ENCODE results near the gene OR5K2.

OR5K2 gene

GRCh38 chr3:98497381-98497780, at the start of gene OR5K2:
Gene OR5K2 (plus strand): TSS chr3:98497681. CDS start chr3:98497681, 0 bp downstream.
- no peak for DNase-seq

DNA sequence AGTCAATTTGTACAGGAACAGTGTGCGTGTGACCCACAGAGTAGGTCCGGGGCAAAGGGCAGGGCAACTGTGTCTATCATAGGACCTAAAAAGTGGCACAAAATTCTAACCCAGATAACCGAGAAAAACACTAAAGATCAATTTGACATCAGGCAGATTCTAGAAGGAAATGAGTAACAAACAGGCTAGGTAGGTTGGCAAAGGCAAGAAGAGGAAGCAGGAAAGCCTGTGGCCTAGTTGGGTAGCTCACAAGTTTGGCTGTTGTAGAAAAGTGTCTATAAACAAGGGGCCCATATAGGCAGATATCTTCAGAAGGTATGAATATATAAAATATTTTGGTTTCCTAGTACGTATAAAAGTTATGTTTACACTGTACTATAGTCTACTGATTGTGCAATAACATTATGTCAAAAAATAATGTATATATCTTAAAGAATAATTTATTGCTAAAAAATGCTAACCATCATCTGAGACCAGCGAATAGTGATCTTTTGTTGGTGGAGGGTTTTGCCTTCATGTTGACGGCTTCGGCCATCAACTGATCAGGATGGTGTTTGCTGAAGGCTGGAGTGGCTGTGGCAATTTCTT, 47.8 kb upstream of the OR5K2 start:
- DNase-seq, result no peak

DNA sequence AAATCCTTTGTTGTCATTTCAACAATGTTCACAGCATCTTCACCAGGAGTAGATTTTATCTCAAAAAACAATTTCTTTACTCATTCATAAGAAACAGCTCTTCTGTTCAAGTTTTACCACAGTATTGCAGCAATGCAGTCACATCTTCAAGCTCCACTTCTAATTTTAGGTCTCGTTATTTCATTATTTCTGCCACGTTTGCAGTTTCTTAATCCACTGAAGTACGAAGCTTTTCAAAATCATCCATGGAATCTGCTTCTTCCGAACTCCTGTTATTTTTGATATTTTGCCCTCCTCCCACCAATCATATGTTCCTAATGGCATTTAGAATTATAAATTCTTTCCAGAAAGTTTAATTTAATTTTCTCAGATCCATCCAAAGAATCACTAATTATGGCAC, 47.1 kb upstream of the OR5K2 start:
- DNase-seq, result no peak

- no peak for DNase-seq
Measured at GRCh38 chr3:98453827-98454226, 43.7 kb upstream of the OR5K2 start.

GRCh38 chr3:98454929-98455328, 42.6 kb upstream of the OR5K2 start:
- DNase-seq, result no peak

GRCh38 chr3:98457543-98457942, 39.9 kb upstream of the OR5K2 start:
- DNase-seq, result no peak

DNA sequence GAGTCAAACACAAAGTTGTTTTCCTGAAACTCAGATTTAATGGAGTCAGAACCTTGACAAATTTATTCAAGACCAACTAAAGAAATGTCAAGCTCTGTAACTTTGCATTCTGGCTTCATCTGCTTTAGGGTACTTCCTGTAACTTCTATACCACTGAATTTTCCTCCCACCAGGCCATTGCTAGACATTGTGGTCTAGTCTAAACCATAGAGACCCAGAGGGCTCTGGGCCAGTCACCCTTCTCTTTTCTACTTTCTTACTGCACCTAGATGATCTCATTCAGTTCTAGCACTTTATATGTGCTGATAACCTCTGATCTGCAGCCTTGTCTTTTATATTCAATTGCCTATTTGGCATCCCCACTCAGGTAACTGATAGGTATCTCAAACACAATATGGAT, 37.3 kb upstream of the OR5K2 start:
- no peak for DNase-seq

GRCh38 chr3:98462901-98463300, 34.6 kb upstream of the OR5K2 start, which contains the start of gene OR5K1:
Gene OR5K1 (plus strand): TSS chr3:98463201. CDS start chr3:98469577, 6,376 bp downstream.
- DNase-seq, result no peak

DNA sequence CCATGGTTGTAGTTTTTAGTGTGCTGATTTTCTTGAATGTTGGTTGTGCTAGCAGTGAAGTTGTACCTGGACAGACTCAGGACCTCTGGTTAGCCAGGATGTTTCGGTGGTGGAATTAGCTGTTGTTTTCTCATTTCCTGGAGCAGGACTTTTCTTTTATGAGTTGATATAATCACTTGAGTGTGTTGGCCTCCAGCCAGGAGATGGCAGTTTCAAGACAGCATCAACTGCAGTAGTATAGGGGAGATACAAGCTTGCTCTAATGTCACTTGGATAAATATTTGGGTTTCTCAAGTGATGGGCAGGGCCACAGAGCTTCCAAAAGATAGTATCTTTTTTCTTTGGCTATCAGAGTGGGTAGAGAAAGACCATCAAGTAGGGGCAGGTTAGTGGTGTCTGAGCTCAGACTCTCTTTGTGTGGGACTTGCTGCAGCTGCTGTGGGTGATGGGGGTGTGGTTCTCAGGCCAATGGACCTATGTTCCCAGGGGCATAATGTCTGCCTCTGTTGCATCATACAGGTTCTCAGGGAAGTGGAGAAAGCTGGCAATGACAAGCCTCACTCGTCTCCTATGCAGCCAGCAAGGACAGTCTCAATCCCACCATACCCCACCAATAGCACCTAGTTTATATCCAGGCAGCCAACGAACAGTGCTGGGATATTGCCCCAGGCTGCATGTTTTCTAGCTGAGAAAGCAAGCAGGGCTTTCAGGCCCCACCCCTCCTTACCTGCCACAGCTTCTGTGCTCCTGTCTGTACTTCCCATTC, 14.6 kb upstream of the OR5K2 start:
- no peak for DNase-seq

GRCh38 chr3:98483626-98484025, 13.9 kb upstream of the OR5K2 start:
- DNase-seq, result no peak

- no peak for DNase-seq
Measured at GRCh38 chr3:98500019-98500418, 2.5 kb downstream of the OR5K2 start.

DNA sequence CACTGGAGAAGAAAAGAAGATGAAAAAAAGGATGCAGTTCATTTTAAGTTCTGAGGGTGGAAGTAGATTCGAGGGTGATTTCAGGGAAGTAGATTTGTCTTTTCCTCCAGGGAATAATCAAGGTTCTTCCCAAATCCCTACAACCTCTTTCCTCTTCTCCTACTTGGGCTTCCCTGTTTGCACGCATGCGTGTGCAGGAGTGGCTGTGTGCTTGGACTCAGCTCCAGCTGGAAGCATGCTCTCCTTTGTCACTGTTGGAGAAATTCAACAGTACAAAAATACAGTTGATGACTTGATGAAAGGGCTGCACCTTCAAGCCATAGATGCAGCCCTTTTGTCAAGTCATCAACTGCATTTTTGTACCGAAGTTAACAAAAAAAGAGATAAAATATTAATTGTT, 3.8 kb downstream of the OR5K2 start:
- DNase-seq, result no peak

GRCh38 chr3:98501863-98502576, 4.5 kb downstream of the OR5K2 start:
- no peak for DNase-seq

GRCh38 chr3:98504539-98504938, 7.1 kb downstream of the OR5K2 start:
- DNase-seq, result no peak

DNA sequence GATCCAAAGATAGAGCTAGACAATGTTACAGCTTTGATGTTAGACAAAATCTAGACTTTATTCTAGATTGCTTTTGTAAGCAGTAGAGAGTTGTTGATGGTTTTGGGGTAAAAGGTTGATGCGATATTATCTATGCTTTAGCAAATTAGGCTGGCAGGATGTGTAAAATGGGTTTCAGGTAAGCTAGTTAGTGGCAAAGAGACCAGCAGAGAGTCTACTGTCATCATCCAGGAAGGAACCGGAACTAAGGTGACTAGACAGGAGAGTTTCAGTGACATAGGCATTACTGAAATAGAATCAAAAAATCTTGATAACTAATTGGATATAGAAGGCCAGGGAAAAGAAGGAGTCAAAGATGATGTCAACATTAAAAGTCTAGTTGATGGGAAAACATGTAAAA, 11.1 kb downstream of the OR5K2 start:
- DNase-seq, result peak in 1 of 2 donors; percentile 25

DNA sequence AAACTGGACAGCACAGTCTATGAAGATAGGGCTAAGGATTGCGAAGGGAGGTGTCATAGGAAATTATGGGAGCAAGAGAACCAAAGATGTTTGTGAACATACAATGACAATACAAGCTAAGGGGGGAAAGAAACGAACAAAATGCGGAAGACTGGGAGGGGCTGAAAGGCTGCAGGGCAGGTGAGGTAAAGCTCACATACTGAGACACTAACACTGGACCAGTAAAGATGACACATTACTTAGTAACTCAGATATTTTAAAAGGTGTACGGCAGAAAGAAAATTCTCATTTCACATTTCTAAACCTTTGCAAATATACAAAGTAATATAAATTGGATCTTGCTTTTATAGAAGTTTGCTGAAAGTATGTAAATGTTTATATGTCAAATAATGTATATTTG, 15.1 kb downstream of the OR5K2 start:
- no peak for DNase-seq

DNA sequence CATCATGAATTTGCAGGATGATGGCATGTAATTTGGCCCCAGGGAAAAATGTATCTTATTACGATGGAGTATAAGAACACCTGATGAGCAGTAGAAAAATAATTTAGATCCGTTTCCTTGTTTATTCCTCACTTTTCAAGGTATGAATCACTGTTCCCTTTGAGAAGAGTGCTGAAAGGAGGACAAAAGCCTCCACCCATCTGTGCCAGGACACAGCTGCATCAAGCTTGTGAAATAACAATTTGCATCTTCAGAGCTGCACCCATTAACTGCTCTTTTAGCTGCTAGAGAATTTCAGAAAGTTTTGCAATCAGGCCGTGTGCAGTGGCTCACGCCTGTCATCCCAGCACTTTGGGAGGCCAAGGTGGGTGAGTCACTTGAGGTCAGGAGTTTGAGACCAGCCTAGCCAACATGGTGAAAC, 15.6 kb downstream of the OR5K2 start:
- no peak for DNase-seq

GRCh38 chr3:98513736-98514135, 16.3 kb downstream of the OR5K2 start:
- DNase-seq, result no peak

GRCh38 chr3:98514948-98515347, 17.5 kb downstream of the OR5K2 start:
- no peak for DNase-seq

DNA sequence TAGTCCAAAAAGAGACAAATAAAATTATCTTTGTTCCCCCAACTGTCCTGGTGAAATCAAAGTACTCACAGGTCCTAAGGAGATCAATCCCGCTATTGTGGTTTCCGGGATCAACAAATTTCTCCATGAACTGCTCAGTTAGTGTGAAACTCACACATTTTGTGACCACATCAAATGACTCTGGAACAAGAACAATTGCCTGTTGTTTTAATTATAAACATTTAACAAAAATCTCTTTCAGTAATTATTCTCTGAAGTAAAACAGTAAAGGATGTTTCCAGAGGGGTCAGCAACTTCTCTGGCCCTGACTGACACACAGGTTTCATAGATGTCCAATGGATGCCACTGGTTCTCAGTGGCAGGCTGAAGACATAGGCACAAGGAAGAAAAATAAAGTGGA, 21.3 kb downstream of the OR5K2 start:
- no peak for DNase-seq

DNA sequence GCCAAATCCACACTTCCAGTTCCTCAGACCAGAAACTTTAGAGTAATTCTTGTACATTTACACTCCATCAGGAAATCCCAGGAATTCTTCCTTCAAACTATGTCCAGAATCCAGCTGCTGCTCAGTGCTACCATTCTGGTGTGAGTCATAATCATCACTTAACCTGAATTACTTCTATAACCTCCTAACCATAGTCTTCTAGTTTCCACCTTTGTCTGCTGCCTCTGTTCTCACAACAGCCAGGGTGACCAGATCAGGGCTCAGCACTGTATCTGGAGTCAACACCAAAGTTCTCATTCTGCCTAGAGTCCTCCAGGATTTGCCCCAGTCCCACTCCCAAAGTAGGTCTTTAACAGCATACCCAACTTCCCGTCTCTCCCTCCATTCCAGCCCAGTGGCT, 21.9 kb downstream of the OR5K2 start:
- DNase-seq, result no peak

DNA sequence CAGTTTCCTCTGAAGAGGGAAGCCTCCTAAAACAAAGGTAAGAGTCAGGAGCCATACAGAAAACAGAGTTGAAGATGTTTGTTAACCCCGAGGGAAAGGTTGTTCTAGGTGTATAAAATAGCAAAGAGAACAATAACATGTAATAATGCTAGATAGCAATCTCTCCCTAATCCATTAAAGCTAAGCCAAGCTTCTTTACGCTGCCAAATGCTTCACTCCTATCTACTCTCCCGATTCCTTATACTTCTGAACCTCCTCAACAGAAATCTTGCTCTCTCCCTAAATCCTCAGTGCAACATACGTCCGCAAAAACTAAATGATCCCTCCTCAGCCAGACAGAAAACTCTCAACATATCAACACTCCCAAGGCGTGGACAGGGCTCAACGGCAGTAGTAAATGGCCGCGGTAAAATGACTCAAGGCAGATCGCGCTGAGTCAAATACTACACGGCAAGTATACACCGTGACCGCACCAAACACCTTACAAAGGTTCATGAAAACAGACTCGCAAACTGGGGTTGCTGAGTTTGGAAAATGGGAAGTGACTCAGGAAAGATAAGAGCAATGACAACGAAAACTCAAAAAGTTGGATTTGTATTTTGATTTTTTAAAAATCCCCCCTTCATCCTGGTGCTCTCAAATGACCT, 24.5 kb downstream of the OR5K2 start:
- DNase-seq, result peak; percentile 21 to 56

DNA sequence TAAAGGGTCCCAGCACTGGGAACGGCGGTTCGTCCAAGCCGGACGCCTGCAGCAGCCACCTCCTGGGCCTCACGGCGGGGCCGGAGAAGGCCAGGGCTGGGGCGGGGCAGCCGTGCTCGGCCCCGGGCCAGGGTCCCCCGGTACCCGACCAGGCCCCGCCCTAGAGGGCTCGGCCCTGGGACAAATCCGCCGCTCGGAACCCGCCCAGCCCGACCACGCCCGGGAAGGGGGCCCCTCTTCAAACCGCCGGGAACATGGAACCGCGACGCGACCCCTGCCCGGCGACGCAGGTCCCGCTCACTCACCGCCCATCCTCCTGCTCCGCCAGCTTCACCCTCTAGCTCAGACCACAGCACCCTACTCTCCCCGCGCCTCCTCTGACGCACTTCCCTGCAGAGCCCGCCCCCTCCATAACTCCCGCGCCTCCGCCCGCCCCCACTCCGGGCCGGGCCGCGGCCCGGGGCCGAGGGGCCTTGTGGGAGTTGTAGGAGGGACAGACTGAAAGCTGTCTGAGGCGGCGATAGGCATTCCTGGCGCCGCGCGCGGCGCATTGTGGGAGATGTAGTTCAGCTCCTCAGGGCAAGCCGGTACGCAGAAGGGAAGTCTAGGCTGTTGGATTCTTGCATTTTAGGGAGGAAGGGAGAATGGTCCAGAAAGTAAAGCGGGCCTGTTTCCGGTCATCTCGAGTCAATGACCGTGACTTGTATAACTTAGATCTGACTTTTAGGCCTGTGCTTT, 25.2 kb downstream of the OR5K2 start, which contains the start of gene CLDND1:
Gene CLDND1 (minus strand): TSS at position 359 of the 738 bp plus-strand sequence. CDS start 1,478 bp downstream, outside the sequence.
- DNase-seq, result peak; percentile 95 to 96
